Measurements from ENCODE around the gene PPP1R15B.

PPP1R15B gene

DNA sequence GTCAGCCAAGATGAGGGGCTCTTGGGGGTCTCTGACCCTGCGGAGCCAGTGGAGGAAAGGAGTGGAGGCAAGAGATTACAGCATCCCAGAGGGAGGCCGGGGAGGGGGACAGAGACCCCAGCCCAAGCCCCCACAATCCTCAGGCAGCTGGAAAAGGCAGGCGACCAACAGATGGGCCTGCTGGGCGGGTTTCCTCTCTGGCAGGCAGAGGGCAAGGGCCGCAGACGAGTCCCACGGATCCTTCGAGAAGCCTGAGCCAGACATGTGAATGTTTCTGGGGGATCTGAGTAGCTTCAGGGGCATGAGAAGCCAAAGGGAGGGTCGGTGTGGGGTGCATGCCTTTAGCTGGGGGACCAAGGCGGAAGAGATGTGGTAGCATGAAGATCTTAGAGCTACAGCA is 49.8 kb downstream of the PPP1R15B start:
- FAIRE-seq: no peak

DNA sequence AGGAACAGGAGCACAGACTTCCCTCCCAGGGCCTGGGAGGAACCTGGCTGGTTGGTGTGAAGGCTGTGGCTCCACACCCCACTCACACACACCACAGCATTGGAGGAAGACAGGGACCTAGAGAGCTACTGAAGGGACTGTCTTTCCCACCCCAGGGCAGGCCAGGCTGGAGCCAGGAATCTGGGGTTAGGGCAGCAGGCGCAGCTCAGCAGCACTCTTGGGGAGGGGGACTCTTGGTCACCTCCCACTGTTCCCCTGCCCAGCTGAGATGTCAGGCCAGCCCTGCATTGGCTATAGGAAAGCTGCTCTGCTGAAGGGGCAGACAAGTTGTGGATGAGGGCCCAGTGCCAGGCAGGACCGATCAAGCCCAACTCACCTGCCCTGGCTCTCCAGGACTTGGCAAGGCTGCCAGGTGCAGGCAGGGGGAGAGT is 50.3 kb downstream of the PPP1R15B start:
- FAIRE-seq: no peak

DNA sequence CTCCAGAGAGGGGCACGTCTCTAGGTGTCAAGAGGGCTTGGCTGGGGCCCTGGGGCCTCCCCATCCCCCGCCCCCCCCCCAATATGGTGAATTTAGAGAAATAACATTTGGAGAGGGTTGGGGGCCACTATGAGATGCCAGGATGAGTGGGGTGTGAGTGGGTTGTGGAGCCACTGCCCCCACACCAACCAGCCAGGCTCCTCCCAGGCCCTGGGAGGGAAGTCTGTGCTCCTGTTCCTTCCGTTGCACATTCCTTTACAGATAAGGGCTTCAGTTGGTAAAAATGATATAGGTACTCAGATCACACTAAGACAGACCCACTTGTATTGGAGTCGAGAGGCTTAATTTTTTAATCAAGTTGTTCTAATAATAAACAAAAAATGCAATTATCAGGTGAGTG is 51.3 kb downstream of the PPP1R15B start:
- no peak for FAIRE-seq

DNA sequence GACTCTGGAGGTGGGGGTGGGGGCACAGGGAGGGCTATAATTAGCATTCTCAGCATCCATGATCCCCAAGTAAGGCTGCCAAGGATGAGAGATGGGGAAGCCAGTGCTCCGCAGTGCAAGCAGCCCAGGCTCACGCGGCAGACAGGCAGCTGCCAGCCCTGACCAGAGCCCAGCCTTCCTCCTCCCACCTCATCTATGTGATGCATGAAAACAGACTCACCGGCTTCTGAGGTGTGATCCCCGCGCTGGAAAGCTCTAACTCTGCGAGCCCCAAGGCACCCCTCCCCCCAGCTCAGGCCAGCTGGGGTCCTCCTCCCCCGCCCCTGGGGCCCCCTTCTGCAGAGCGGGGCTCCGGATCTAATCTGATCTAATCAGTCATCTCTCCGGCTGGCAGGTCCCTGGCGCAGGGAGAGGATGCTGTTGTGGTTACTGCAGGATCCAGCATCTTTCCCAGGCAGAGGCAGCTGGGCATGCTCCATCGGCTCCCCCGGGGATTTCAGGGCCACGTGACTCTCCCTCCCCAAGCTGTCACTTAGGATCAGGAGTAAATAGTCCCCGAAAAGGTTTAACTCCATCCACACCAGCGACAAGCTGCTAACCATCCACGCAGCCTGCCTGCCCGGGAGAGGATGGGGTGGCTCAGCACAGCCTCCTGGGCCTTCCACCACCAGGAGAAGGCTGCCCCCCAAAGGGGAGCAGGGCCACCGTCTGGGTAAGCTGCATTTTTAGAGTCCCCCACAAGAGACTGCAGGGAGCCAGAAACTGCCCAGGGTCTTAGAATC is 52.0 kb downstream of the PPP1R15B start, which contains the start of gene PLEKHA6:
PLEKHA6 (minus strand) TSS at position 456 of the 782 bp plus-strand sequence. CDS start 86,202 bp downstream, outside the sequence.
- FAIRE-seq: no peak

DNA sequence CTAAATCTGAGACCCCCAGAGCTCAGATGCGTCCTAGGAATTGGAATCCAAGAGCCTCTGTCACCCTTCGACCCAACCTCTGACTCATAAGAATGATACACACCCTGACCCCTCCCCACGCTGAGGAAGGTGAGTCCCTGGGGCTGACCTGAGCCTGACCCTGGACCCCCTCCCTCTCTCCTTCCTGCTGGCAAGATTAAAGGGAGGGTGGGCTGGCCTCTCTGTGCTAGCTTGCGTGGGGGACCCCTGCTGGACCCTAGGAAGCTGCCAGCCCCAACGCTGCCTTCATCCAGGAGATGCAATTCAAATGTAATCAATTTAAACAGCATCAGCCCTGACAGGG is 52.5 kb downstream of the PPP1R15B start:
- no peak for FAIRE-seq

DNA sequence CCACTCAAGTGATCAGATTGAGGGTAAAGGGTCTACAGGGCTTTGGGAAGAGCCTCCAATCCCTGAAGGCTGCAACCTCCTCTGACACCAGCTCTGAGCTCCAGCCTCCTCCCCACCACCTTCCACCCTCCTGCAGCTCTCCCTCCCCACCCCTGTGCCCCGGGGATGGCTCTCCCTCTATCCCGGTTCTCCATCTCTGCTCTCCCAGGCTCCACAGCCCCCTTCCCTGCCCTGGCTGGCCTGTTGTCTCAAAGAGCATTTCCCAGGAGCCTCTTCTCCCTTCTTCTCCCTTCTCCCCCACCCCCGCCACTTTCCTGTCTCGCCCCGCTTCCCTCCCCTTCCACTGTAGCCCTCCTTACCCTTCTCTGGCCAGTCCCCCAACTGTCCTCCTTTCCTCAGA is 53.0 kb downstream of the PPP1R15B start:
- FAIRE-seq: no peak

DNA sequence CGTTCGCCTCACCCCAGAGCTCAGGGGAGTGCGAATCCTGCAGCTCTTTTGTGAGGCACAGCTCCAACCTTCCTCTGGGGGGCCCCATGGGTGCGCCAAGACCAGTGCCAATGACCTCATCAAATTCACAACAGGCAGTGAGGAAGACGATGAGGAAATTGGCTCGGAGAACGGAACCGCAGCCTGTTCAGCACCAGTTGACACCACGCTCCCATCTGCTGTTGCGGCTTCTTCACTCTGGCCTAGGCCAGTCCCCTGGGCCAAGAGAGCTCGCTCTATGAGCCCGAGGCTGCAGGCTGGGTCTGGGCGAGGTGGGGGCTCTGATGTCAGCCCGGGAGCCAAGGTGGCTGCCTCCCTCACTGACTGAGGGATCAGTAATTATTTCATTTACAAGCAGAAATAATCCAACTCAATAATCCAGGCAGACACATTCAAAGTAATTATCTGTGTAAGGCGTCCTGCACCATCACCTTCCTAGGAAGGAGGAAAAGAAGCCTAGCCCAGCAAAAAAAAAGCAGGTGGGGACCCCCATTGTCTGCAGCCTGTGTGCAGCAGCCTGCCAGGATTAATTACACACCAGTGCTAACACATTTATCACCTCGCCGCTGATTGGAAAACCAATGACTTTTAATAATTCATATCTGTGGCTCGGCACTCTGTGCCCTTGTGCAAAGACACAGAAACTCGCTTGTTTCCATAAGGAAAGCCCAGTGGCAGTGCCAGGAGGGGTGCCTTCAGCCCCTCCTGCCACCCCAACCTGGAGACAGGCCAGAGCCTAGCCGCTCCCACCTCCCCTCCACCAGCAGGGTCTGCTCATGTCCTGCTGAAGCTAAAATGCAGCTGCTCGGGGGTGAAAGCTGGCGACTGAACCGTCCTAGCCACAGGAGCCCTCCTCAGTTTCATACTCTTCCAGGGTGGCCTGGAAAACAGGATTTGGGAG is 53.8 kb downstream of the PPP1R15B start:
- no peak for FAIRE-seq

DNA sequence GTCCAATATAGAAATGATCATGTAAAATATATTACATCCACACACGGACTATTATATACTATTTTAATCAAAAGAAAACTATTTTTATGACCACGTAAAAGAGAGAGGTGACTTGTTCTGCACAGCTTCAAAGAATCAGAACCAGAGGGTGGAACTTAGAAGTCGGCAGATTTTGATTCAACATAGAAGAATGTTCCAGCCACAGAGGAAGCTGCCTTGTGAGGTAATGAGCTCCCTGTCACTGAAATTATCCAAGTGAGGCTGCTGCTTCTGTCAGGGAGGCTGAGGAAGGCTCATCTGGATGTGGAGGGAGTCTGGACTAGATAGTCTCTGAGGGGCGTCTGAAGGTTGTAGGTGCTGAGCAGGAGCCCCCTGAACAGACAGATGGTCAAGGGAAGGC is 54.6 kb downstream of the PPP1R15B start:
- FAIRE-seq: no peak

DNA sequence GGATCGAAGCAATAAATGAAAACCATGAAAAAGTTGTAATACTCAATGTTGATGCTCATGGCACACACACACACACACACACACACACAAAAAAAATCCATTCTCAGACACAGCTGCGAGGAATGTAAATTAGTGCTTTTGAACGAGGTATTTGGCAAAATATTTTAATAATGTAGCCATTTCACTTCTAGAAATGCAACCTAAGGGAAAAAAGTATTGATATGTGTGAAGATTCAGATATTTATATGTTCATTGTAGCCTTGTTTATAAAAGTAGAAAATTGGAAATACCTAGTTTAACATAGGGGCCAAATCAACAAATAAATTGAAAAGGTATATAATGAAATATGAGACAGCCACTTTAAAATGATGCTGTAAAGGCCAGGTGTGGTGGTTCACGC is 55.7 kb downstream of the PPP1R15B start:
- FAIRE-seq: no peak

DNA sequence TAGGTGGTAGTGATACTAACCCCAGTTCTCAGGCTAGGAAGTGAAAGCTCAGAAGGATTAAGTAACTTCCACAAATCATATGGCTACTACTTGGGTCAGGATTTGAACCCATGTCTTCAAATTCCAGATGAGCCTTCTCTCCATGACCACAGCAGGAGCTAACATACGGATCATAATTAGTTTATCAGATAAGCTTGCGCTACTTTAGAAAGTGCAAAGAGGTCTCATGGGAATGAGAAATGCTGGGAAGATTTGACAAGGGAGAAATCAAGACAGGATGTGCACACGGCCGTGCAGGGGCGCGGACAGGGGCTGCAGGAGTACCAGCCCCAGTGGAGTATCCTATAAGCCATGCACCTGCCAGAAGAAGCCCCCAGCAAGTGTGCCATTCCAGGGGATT is 57.0 kb downstream of the PPP1R15B start:
- no peak for FAIRE-seq
